RWPE1 (cell line): ENCODE data around the gene LRRC10.

ENCODE experiments used
- CTCF ChIA-PET: fragments of 350-600 bp; sonication (Branson Sonifier 250); formaldehyde crosslinking; extraction: SDS; loops from one replicate; lab custom pipeline; 2021; lab: Yijun Ruan, JAX
- POLR2A ChIA-PET: fragments of 400-600 bp; formaldehyde crosslinking; extraction: SDS; loops from one replicate; lab custom pipeline; 2020; ENCODE audit warnings: antibody characterized with exemption; ENCODE audit not compliant: low non-redundant PET; lab: Yijun Ruan, JAX
- DNase-seq: peaks from one replicate; pipeline ENCODE4 v3.0.0; 2012; ENCODE audit warnings: low spot score
- H3K27ac ChIP-seq: fragments of 450-650 bp; 2 replicates; pipeline ENCODE4 v1.5.1; 2017
- CTCF ChIP-seq: fragments of 450-650 bp; conservative IDR thresholded peaks from 2 replicates; pipeline ENCODE4 v1.5.1; 2017; ENCODE audit warnings: low read depth, mild to moderate bottlenecking

The LRRC10 gene

GRCh38 chr12:69610729-69611128 lies at the start of gene LRRC10:
Gene LRRC10 (minus strand): TSS chr12:69610907. CDS start chr12:69610838, 69 bp downstream.
- H3K27ac ChIP-seq = no peak within 1 kb of the TSS
- no peak for TF ChIP-seq CTCF
- DNase-seq = no peak
- ChIA-PET CTCF (interaction anchor here (0.5 to 0.9 kb wide), 3 partner anchors 21 to 76 kb away, joined by 3 to 5 read pairs (median 3); no protein-coding TSS in a partner anchor), POLR2A (no interaction called here)

GRCh38 chr12:69660164-69660863 lies 49.6 kb upstream of the LRRC10 start:
- ChIA-PET CTCF (no interaction called here), POLR2A (no interaction called here)

GRCh38 chr12:69658203-69658602 lies 47.5 kb upstream of the LRRC10 start:
- ChIA-PET POLR2A (no interaction called here), CTCF (no interaction called here)
- TF ChIP-seq CTCF = no peak
- DNase-seq = peak; percentile 30
- no peak overlapping the region for H3K27ac ChIP-seq

More at GRCh38 chr12:69660164-69660863, 49.6 kb upstream of the LRRC10 start:
- no peak for TF ChIP-seq CTCF
- H3K27ac ChIP-seq = no peak overlapping the region
- DNase-seq = no peak

- no peak for TF ChIP-seq CTCF
- POLR2A ChIA-PET = no interaction called here
These were observed 46.9 kb upstream of the LRRC10 start for GRCh38 chr12:69657376-69658137.

GRCh38 chr12:69655616-69656340 lies 45.1 kb upstream of the LRRC10 start:
- POLR2A ChIA-PET = no interaction called here
- H3K27ac ChIP-seq = peak overlapping the region; percentile 86
- peak; percentile 72 for DNase-seq
- no peak for TF ChIP-seq CTCF
- CTCF ChIA-PET = interaction anchor here (0.6 kb wide), 1 partner anchor 158 kb away, joined by 3 read pairs; no protein-coding TSS in a partner anchor

More at GRCh38 chr12:69657376-69658137, 46.9 kb upstream of the LRRC10 start:
- CTCF ChIA-PET = interaction anchor here (0.6 kb wide), 1 partner anchor 122 kb away, joined by 4 read pairs; no protein-coding TSS in a partner anchor
- DNase-seq = no peak
- H3K27ac ChIP-seq = peak overlapping the region; percentile 48; the same call in 1 of the 2 replicates

GRCh38 chr12:69653703-69654102 lies 43.0 kb upstream of the LRRC10 start:
- ChIA-PET CTCF (no interaction called here), POLR2A (no interaction called here)
- DNase-seq = peak; percentile 27
- no peak overlapping the region for H3K27ac ChIP-seq
- TF ChIP-seq CTCF = no peak
